GM18519 (cell line): Measurements from ENCODE around the gene FAM234B.

Experiments
- ATAC-seq: cut with Tn5 transposase; IDR thresholded peaks from one replicate; pipeline ENCODE4 v1.9.1; 2021; ENCODE audit warnings: mild to moderate bottlenecking, moderate library complexity; ENCODE audit not compliant: unreplicated experiment, low FRiP score

FAM234B gene

GRCh38 chr12:13044002-13044905, at the start of gene FAM234B:
TSS of gene FAM234B (plus strand) at chr12:13044381. CDS start at chr12:13044404, 23 bp downstream.
- ATAC-seq, result peak; percentile 58

- ATAC-seq, result no peak
These were observed 49.1 kb upstream of the FAM234B start for GRCh38 chr12:12995088-12995487.

- ATAC-seq, result no peak
These were observed 48.0 kb upstream of the FAM234B start for GRCh38 chr12:12996209-12996608.

GRCh38 chr12:12997156-12997555, 47.0 kb upstream of the FAM234B start:
- ATAC-seq, result no peak

GRCh38 chr12:12997734-12998133, 46.4 kb upstream of the FAM234B start:
- ATAC-seq, result no peak

GRCh38 chr12:12998248-12998647, 45.9 kb upstream of the FAM234B start:
- ATAC-seq, result no peak

- no peak for ATAC-seq
These were observed 44.8 kb upstream of the FAM234B start for GRCh38 chr12:12999271-12999958.

GRCh38 chr12:12999959-13000615, 44.1 kb upstream of the FAM234B start, which contains the start of gene HEBP1:
TSS of gene HEBP1 (minus strand) at chr12:13000265. CDS start at chr12:13000114, 151 bp downstream.
- ATAC-seq, result peak; percentile 42

- peak; percentile 10 for ATAC-seq
These were observed 43.6 kb upstream of the FAM234B start for GRCh38 chr12:13000616-13000924.

GRCh38 chr12:13000925-13001774, 43.0 kb upstream of the FAM234B start:
- ATAC-seq, result no peak

GRCh38 chr12:13001775-13002040, 42.5 kb upstream of the FAM234B start:
- no peak for ATAC-seq

- no peak for ATAC-seq
These were observed 41.7 kb upstream of the FAM234B start for GRCh38 chr12:13002301-13003097.

- no peak for ATAC-seq
These were observed 39.8 kb upstream of the FAM234B start for GRCh38 chr12:13004361-13004760.

GRCh38 chr12:13004986-13005385, 39.2 kb upstream of the FAM234B start:
- ATAC-seq, result no peak

- no peak for ATAC-seq
These were observed 38.5 kb upstream of the FAM234B start for GRCh38 chr12:13005649-13006048.

GRCh38 chr12:13007496-13008233, 36.5 kb upstream of the FAM234B start:
- no peak for ATAC-seq

- no peak for ATAC-seq
These were observed 35.3 kb upstream of the FAM234B start for GRCh38 chr12:13008741-13009380.

GRCh38 chr12:13011098-13011497, 33.1 kb upstream of the FAM234B start:
- no peak for ATAC-seq

- no peak for ATAC-seq
These were observed 21.3 kb upstream of the FAM234B start for GRCh38 chr12:13022851-13023271.
